Neural cell (in vitro differentiated cells): ENCODE data around the gene DPF1. TPM values are rescaled to one million over a fixed set of nuclear protein-coding genes. Genes with fewer than 3 reads are reported as not detected.

ENCODE experiments used
- H2AFZ ChIP-seq: fragments of 200-600, 300-800 bp; sonication (generic), shearing (Covaris generic); 2 replicates; pipeline ENCODE4 v1.6.0; 2014; ENCODE audit warnings: low read depth, mild to moderate bottlenecking, antibody characterized with exemption, low read length, moderate library complexity
- H3F3A ChIP-seq: fragments of 200-600 bp; shearing (Covaris generic); 2 replicates; pipeline ENCODE4 v1.6.1; 2016; ENCODE audit warnings: mild to moderate bottlenecking, moderate library complexity, mixed read lengths, antibody characterized with exemption, low read length; ENCODE audit not compliant: insufficient read depth, poor library complexity, severe bottlenecking
- H3K27ac ChIP-seq: fragments of 200-600, 300-800 bp; sonication (generic), shearing (Covaris generic); 2 replicates; pipeline ENCODE4 v1.5.1; 2014; ENCODE audit warnings: mild to moderate bottlenecking, low read length, moderate library complexity
- H3K27me3 ChIP-seq: fragments of 300-800, 200-600 bp; sonication (generic), shearing (Covaris generic); 2 replicates; pipeline ENCODE4 v1.6.0; 2014; ENCODE audit warnings: mild to moderate bottlenecking, low read depth, low read length, moderate library complexity; ENCODE audit not compliant: insufficient read depth
- H3K36me3 ChIP-seq: fragments of 300-800, 200-600 bp; sonication (generic), shearing (Covaris generic); 2 replicates; pipeline ENCODE4 v1.5.1; 2014; ENCODE audit warnings: mild to moderate bottlenecking, antibody characterized with exemption, low read length, moderate library complexity; ENCODE audit not compliant: insufficient read depth
- H3K4me2 ChIP-seq: fragments of 300-800, 200-600 bp; sonication (generic), shearing (Covaris generic); 2 replicates; pipeline ENCODE4 v1.6.0; 2014; ENCODE audit warnings: mild to moderate bottlenecking, low read length
- H3K4me3 ChIP-seq: fragments of 300-800, 200-600 bp; sonication (generic), shearing (Covaris generic); 2 replicates; pipeline ENCODE4 v1.5.1; 2014; ENCODE audit warnings: mild to moderate bottlenecking, low read length, moderate library complexity
- H3K79me2 ChIP-seq: fragments of 200-600 bp; shearing (Covaris generic); replicated peaks from 2 replicates; pipeline ENCODE4 v1.6.0; 2014; ENCODE audit warnings: mild to moderate bottlenecking, low read length, moderate library complexity; ENCODE audit not compliant: insufficient read depth
- H3K9ac ChIP-seq: fragments of 300-800, 200-600 bp; sonication (generic), shearing (Covaris generic); 2 replicates; pipeline ENCODE4 v1.6.1; 2016; ENCODE audit warnings: mild to moderate bottlenecking, low read length, mixed read lengths
- H3K9me2 ChIP-seq: fragments of 200-600 bp; shearing (Covaris generic); 2 replicates; pipeline ENCODE4 v1.6.1; 2016; ENCODE audit warnings: mild to moderate bottlenecking, low read length, mixed read lengths; ENCODE audit not compliant: insufficient read depth
- H3K9me3 ChIP-seq: fragments of 200-600, 300-800 bp; sonication (generic), shearing (Covaris generic); 2 replicates; pipeline ENCODE4 v1.6.1; 2016; ENCODE audit warnings: mild to moderate bottlenecking, mixed run types, low read length, moderate library complexity, mixed read lengths
- H4K20me1 ChIP-seq: fragments of 200-600 bp; shearing (Covaris generic); 2 replicates; pipeline ENCODE4 v1.6.1; 2016; ENCODE audit warnings: mild to moderate bottlenecking, mixed run types; ENCODE audit not compliant: insufficient read depth
- EP300 ChIP-seq: fragments of 450-650 bp; conservative IDR thresholded peaks from 2 replicates; pipeline ENCODE4 v1.6.1; 2014; ENCODE audit warnings: antibody characterized with exemption, mild to moderate bottlenecking, moderate library complexity; ENCODE audit not compliant: poor library complexity, severe bottlenecking
- EZH2 ChIP-seq: fragments of 200-600, 300-800 bp; shearing (Covaris generic), sonication (generic); IDR thresholded peaks from 2 replicates; pipeline ENCODE4 v1.6.1; 2014; ENCODE audit warnings: antibody characterized with exemption, low read length, borderline replicate concordance, mild to moderate bottlenecking; ENCODE audit not compliant: insufficient read depth, poor library complexity, severe bottlenecking
- MXI1 ChIP-seq: fragments of 450-650 bp; conservative IDR thresholded peaks from 2 replicates; pipeline ENCODE4 v1.6.1; 2014; ENCODE audit warnings: antibody characterized with exemption, mild to moderate bottlenecking; ENCODE audit not compliant: poor library complexity, severe bottlenecking
- POLR2AphosphoS5 ChIP-seq: IDR thresholded peaks from 2 replicates; pipeline ENCODE4 v1.6.1; 2012
- RAD21 ChIP-seq: fragments of 450-650 bp; conservative IDR thresholded peaks from 2 replicates; pipeline ENCODE4 v1.6.1; 2014; ENCODE audit warnings: antibody characterized with exemption, mild to moderate bottlenecking, moderate library complexity
- SMC3 ChIP-seq: fragments of 450-650 bp; conservative IDR thresholded peaks from 2 replicates; pipeline ENCODE4 v1.6.1; 2014; ENCODE audit warnings: antibody characterized with exemption, mild to moderate bottlenecking, moderate library complexity; ENCODE audit not compliant: poor library complexity
- TAF1 ChIP-seq: IDR thresholded peaks from 2 replicates; pipeline ENCODE4 v1.6.1; 2012; ENCODE audit warnings: low read depth
- polyA plus RNA-seq: library from polyadenylated mRNA; depleted of rRNA; stranded (reverse); fragments of >200 nt; gene quantifications from 2 replicates; pipeline ENCODE4 v1.2.3, GENCODE V29; 2014
- TF ChIP-seq, protein P1 (sequence below): IDR thresholded peaks from 2 replicates; pipeline ENCODE4 v1.6.1; 2012; ENCODE audit warnings: borderline replicate concordance
- TF ChIP-seq, protein P2 (sequence below): fragments of 450-650 bp; IDR thresholded peaks from 2 replicates; pipeline ENCODE4 v1.5.1; 2014; ENCODE audit warnings: antibody characterized with exemption, mild to moderate bottlenecking, moderate library complexity; ENCODE audit not compliant: poor library complexity, severe bottlenecking

DPF1 gene
- polyA plus RNA-seq, 1 donor from 2014 or later: 118 TPM

DNA sequence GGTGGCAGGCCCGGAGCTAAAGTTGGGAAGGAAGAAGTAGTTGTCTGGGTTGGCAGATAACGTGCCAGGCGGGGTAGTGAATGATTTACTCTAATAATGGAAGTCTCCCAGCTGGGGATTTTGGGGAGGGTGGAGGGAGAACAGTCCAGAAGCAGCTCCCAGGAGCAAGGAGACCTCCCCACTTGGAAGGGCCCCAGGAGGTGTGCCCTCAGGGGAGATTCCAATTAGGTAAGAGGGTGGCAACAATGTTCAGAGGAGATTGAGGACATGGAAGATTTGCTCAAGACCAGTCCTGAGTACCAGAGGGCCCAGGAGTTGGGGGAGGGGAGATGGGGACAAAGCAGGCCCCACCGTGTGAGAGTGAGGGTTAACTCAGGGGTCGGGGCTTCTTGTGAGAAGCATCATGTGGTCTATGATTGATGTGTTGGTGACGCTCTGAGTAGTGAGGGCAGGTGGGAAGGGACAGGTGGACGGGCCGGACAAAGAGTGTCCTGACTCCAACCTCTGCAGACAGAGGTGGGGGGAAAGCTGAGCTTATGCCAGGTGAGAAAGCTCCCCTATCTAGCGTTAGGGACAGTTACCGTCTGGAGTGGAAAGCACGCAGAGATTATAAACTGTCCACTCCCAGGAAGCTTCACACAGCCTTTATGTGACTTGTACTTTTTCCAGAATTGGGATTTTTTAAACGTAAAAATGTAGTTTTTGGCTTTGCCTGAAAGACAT, 43.9 kb upstream of the DPF1 start:
- no peaks in the 10 kb centered on the region for H3F3A ChIP-seq
- H3K27ac ChIP-seq: no peak overlapping the region
- H3K27me3 ChIP-seq: no peaks in the 10 kb centered on the region
- H3K9ac ChIP-seq: no peak overlapping the region
- H3K36me3 ChIP-seq: no peaks in the 10 kb centered on the region
- no peaks in the 10 kb centered on the region for H3K9me2 ChIP-seq
- no peaks in the 10 kb centered on the region for H4K20me1 ChIP-seq
- no peaks in the 10 kb centered on the region for H3K9me3 ChIP-seq
- no peak overlapping the region for H3K4me2 ChIP-seq
- H2AFZ ChIP-seq: no peak overlapping the region
- no peaks in the 10 kb centered on the region for H3K79me2 ChIP-seq
- H3K4me3 ChIP-seq: no peak overlapping the region
- TF ChIP-seq TAF1: no peak

DNA sequence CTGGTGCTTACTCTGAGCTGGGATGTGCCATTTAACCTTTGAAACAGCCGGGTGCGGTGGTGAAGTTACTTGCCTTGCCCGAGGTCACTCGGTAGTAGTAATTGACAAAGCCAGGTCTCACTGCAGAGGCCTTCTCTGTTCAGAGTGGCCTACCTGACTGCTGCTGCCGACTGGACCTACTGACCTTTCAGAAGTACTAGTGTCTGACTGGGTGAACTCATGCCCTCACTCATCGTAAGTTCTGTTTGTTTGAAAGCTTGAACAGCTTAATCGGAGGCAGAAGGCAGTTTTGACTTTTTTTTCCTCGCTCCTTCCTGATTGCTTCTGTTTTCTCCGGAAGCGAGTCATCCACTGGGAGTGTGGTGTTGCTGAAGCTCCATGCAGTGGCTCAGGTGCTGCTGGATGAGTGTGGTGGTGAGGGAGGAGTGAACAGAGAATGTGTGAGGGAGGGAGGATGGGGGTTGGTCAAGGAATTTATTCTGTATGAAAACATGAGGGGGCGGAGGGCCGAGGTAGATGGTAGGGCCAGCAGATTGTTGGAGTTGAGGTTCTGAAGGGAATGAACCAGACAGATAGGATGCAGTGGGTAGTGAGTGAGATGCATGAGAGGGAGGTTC, 43.1 kb upstream of the DPF1 start:
- H2AFZ ChIP-seq: no peak overlapping the region
- H3K79me2 ChIP-seq: no peaks in the 10 kb centered on the region
- no peaks in the 10 kb centered on the region for H4K20me1 ChIP-seq
- no peak overlapping the region for H3K4me2 ChIP-seq
- no peaks in the 10 kb centered on the region for H3K9me3 ChIP-seq
- H3F3A ChIP-seq: no peaks in the 10 kb centered on the region
- H3K9ac ChIP-seq: no peak overlapping the region
- no peak overlapping the region for H3K4me3 ChIP-seq
- no peak overlapping the region for H3K27ac ChIP-seq
- no peaks in the 10 kb centered on the region for H3K27me3 ChIP-seq
- TF ChIP-seq EZH2: no peak
- no peak for TF ChIP-seq TAF1
- TF ChIP-seq POLR2AphosphoS5: no peak
- no peak for TF ChIP-seq MXI1
- TF ChIP-seq, protein P1, sequence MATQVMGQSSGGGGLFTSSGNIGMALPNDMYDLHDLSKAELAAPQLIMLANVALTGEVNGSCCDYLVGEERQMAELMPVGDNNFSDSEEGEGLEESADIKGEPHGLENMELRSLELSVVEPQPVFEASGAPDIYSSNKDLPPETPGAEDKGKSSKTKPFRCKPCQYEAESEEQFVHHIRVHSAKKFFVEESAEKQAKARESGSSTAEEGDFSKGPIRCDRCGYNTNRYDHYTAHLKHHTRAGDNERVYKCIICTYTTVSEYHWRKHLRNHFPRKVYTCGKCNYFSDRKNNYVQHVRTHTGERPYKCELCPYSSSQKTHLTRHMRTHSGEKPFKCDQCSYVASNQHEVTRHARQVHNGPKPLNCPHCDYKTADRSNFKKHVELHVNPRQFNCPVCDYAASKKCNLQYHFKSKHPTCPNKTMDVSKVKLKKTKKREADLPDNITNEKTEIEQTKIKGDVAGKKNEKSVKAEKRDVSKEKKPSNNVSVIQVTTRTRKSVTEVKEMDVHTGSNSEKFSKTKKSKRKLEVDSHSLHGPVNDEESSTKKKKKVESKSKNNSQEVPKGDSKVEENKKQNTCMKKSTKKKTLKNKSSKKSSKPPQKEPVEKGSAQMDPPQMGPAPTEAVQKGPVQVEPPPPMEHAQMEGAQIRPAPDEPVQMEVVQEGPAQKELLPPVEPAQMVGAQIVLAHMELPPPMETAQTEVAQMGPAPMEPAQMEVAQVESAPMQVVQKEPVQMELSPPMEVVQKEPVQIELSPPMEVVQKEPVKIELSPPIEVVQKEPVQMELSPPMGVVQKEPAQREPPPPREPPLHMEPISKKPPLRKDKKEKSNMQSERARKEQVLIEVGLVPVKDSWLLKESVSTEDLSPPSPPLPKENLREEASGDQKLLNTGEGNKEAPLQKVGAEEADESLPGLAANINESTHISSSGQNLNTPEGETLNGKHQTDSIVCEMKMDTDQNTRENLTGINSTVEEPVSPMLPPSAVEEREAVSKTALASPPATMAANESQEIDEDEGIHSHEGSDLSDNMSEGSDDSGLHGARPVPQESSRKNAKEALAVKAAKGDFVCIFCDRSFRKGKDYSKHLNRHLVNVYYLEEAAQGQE: no peak
- H3K9me2 ChIP-seq: no peaks in the 10 kb centered on the region
- no peaks in the 10 kb centered on the region for H3K36me3 ChIP-seq

DNA sequence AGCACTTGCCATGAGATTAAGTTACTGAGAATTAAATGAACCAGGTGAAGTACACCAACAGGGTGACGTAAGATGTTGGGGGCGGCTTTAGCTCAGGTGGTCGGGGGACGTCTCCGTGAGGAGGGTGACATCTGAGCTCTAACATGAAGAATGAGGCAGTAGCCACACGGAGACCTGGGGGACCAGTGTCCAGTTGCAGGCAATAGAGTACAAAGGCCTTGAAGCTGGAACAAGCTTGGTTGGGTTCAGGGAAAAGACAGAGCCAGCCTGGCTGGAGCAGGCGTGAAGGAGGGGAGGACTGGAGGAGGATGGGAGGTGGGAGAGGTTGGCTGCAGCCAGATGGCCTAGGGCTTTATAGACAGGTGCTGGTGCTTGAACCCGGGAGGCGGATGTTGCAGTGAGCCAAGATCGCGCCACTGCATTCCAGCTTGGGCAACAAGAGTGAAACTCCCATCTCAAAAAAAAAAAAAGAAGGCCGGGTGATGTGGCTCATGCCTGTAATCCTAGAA, 42.0 kb upstream of the DPF1 start:
- Histone ChIP-seq H3K9me2 (no peaks in the 10 kb centered on the region), H3K27me3 (no peaks in the 10 kb centered on the region), H3F3A (no peaks in the 10 kb centered on the region), H3K36me3 (no peaks in the 10 kb centered on the region), H3K9me3 (no peaks in the 10 kb centered on the region), H3K9ac (peak overlapping the region; percentile 89), H3K79me2 (no peaks in the 10 kb centered on the region), H3K27ac (no peak overlapping the region), H4K20me1 (no peaks in the 10 kb centered on the region), H3K4me2 (peak overlapping the region; percentile 87), H3K4me3 (peak overlapping the region; percentile 94), H2AFZ (no peak overlapping the region)
- TF ChIP-seq SMC3 (no peak), EP300 (no peak), MXI1 (no peak), EZH2 (no peak), POLR2AphosphoS5 (no peak), TAF1 (no peak), RAD21 (no peak)
- TF ChIP-seq, protein P2, sequence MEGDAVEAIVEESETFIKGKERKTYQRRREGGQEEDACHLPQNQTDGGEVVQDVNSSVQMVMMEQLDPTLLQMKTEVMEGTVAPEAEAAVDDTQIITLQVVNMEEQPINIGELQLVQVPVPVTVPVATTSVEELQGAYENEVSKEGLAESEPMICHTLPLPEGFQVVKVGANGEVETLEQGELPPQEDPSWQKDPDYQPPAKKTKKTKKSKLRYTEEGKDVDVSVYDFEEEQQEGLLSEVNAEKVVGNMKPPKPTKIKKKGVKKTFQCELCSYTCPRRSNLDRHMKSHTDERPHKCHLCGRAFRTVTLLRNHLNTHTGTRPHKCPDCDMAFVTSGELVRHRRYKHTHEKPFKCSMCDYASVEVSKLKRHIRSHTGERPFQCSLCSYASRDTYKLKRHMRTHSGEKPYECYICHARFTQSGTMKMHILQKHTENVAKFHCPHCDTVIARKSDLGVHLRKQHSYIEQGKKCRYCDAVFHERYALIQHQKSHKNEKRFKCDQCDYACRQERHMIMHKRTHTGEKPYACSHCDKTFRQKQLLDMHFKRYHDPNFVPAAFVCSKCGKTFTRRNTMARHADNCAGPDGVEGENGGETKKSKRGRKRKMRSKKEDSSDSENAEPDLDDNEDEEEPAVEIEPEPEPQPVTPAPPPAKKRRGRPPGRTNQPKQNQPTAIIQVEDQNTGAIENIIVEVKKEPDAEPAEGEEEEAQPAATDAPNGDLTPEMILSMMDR: no peak
- TF ChIP-seq, protein P1: no peak
